Measurements from ENCODE around the gene UBXN10. TPM values are rescaled to one million over a fixed set of nuclear protein-coding genes. Genes with fewer than 3 reads are reported as not detected.

The UBXN10 gene
- total RNA-seq, 4 donors from 2014 or later: 0.94 to 5.7 (median 2.2) TPM

DNA sequence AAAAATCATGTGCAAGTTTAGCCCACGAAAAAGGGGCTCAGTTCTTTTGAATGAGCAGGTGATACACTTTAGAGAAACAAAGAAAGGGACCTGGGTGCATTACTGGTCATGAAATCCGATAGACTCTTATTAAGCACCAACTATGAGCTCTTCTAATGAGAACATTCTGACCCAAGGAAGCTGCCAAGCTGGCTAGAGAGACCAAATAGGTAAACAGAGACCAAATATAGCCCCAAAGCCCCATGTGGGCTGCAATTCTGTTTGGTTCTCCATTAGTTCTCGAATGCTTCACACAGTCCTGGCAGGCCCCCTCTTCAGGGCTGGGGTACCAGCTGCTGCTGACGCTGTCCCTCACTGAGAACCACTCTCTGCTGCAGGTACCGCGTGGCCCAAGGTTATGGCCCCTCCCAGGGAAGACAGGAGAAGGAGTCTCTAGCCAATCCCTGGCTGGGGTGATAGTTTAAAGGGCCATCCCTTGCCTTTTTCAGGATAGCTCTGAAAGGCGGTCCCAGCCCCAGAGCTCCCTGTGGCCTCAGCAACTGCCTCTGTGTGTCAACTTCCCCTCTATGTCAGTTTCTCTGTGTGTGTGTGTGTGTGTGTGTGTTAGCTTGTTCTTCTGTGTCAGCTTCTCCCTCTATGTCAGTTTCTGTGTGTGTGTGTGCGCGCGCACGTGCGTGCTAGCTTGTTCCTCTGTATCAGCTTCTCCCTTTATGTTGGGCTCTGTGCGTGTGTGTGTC lies 7.1 kb upstream of the UBXN10 start:
- Histone ChIP-seq H3K27ac (peak overlapping the region in 1 of 4 donors; percentile 55), H3K27me3 (no peaks in the 10 kb centered on the region), H3K4me3 (no peak overlapping the region), H3K9me3 (no peaks in the 10 kb centered on the region), H3K4me1 (peaks cover 0 to 6% (median 0%) of the 10 kb centered on the region in 4 donors), H3K36me3 (no peaks in the 10 kb centered on the region)
- TF ChIP-seq, protein P1, sequence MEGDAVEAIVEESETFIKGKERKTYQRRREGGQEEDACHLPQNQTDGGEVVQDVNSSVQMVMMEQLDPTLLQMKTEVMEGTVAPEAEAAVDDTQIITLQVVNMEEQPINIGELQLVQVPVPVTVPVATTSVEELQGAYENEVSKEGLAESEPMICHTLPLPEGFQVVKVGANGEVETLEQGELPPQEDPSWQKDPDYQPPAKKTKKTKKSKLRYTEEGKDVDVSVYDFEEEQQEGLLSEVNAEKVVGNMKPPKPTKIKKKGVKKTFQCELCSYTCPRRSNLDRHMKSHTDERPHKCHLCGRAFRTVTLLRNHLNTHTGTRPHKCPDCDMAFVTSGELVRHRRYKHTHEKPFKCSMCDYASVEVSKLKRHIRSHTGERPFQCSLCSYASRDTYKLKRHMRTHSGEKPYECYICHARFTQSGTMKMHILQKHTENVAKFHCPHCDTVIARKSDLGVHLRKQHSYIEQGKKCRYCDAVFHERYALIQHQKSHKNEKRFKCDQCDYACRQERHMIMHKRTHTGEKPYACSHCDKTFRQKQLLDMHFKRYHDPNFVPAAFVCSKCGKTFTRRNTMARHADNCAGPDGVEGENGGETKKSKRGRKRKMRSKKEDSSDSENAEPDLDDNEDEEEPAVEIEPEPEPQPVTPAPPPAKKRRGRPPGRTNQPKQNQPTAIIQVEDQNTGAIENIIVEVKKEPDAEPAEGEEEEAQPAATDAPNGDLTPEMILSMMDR (IDR thresholded peaks at IDR 0.05): no peak
- TF ChIP-seq POLR2A (IDR thresholded peaks at IDR 0.05): no peak
- no peak for DNase-seq

DNA sequence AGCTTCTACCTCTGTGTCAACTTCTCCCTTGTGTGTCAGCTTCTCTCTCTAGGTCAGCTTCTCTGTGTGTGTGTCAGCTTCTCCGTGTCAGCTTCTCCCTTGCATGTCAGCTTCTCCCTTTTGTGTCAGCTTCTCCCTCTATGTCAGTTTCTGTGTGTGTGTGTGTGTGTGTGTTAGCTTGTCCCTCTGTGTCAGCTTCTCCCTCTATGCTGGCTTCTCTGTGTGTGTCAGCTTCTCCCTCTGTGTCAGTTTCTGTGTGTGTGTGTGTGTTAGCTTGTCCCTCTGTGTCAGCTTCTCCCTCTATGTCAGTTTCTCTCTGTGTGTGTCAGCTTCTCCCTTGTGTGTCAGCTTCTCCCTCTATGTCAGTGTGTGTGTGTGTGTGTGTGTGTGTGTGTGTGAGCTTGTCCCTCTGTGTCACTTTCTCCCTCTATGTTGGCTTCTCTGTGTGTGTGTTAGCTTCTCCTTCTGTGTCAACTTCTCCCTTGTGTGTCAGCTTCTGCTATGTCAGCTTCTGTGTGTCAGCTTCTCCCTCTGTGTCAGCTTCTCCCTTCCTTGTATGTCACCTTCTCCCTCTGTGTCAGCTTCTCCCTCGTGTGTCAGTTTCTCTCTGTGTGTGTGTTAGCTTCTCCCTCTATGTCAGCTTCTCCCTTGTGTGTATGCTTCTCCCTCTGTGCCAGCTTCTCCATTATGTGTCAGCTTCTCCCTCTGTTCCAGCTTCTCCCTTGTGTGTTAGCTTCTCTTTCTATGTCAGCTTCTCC lies 6.3 kb upstream of the UBXN10 start:
- TF ChIP-seq POLR2A (IDR thresholded peaks at IDR 0.05): no peak
- TF ChIP-seq, protein P1 (IDR thresholded peaks at IDR 0.05): no peak

DNA sequence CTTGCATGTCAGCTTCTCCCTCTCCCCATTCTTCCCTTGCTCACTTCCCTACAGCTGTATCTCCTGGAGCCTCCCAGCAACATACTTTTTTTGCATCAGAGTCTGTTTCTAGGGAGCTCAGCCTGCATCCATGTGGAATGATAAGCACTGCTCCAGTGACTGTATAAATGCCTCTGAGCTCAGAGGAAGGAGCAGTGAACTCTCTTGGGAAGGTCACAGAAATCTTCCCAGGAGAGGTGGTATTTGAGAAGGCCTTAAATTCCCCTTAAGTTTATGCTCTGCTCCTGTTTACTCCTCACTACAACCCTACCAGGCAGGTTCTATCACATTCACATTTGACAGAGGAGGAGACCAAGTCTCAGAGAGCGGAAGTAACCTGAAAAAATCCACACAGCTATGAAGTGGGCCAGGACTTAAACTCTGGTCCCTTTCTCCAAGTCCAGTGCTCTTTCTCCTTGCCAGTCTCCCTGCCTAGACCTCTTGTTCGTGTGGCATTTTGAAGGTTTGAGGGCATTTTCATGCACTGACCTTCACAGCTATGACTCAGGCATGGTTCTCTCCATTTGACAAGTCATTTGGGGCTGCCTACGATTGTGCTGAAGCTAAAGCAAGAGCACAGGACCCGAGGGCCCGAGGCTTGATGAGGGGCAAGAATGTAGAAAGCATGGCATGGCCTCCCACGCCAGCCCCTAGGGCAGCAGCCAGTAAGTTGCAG lies 5.6 kb upstream of the UBXN10 start:
- DNase-seq: no peak
- H3K27me3 ChIP-seq: no peaks in the 10 kb centered on the region
- H3K4me1 ChIP-seq: peaks cover 0 to 6% (median 0%) of the 10 kb centered on the region in 4 donors
- H3K36me3 ChIP-seq: no peaks in the 10 kb centered on the region
- no peak overlapping the region for H3K27ac ChIP-seq
- H3K9me3 ChIP-seq: no peaks in the 10 kb centered on the region
- H3K4me3 ChIP-seq: no peak overlapping the region
- no peak for TF ChIP-seq POLR2A (IDR thresholded peaks at IDR 0.05)
- TF ChIP-seq, protein P1 (IDR thresholded peaks at IDR 0.05): no peak

More for the DNA sequence above, 6.3 kb upstream of the UBXN10 start:
- no peaks in the 10 kb centered on the region for H3K36me3 ChIP-seq
- peaks cover 0 to 6% (median 0%) of the 10 kb centered on the region in 4 donors for H3K4me1 ChIP-seq
- H3K9me3 ChIP-seq: no peaks in the 10 kb centered on the region
- DNase-seq: no peak
- no peaks in the 10 kb centered on the region for H3K27me3 ChIP-seq
- H3K4me3 ChIP-seq: no peak overlapping the region
- H3K27ac ChIP-seq: peak overlapping the region in 1 of 4 donors; percentile 55

DNA sequence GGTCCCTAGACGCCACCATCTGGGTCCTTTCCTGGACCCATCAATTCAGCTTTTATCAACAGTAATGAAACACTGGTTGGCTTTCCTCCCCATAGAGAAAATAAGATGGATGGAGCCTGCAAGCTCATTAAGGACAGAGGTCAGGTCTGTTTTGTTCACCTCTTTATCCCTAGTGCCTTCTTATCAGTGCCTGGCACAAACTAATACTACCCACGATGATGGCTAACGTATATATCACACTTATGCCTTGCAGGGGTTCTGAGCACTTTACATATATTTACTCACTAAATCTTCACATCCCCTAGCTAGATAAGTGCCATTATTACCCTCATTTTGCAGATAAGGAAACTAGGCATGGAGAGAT lies 5.1 kb upstream of the UBXN10 start:
- Histone ChIP-seq H3K36me3 (no peaks in the 10 kb centered on the region), H3K9me3 (no peaks in the 10 kb centered on the region), H3K27me3 (no peaks in the 10 kb centered on the region), H3K4me3 (no peak overlapping the region), H3K27ac (no peak overlapping the region), H3K4me1 (peaks cover 0 to 9% (median under 1%) of the 10 kb centered on the region in 4 donors)
- no peak for DNase-seq
- no peak for TF ChIP-seq POLR2A (IDR thresholded peaks at IDR 0.05)
- TF ChIP-seq, protein P1 (IDR thresholded peaks at IDR 0.05): no peak

DNA sequence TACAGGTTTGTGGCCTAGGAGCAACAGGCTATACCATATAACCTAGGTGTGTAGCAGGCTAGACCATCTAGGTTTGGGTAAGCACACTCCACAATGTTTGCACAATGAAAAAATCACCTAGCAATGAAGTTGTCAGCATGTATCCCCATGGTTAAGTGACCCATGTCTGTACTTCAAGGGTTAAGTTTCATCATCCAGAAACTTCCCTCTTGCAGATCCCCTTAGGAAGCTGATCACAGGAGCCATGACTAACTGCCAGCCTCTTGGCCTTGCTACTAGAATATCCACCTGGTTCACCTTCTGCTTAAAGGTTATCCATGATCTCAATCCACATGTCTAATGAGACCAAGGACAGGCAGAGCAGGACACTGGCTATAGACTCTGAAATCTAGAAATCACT lies 3.5 kb upstream of the UBXN10 start:
- H3K27ac ChIP-seq: no peak overlapping the region
- no peak overlapping the region for H3K4me3 ChIP-seq
- H3K4me1 ChIP-seq: peaks cover 0 to 25% (median 5%) of the 10 kb centered on the region in 4 donors
- H3K36me3 ChIP-seq: no peaks in the 10 kb centered on the region
- H3K9me3 ChIP-seq: no peaks in the 10 kb centered on the region
- TF ChIP-seq, protein P1 (IDR thresholded peaks at IDR 0.05): no peak
- no peak for TF ChIP-seq POLR2A (IDR thresholded peaks at IDR 0.05)
- no peak for DNase-seq
- no peaks in the 10 kb centered on the region for H3K27me3 ChIP-seq
